Femur (tissue), 1 donor: ENCODE measurements around the gene TLX3.

Source experiments
- DNase-seq: peaks from one replicate; pipeline ENCODE4 v3.0.0-alpha.2; 2017

TLX3 gene

DNA sequence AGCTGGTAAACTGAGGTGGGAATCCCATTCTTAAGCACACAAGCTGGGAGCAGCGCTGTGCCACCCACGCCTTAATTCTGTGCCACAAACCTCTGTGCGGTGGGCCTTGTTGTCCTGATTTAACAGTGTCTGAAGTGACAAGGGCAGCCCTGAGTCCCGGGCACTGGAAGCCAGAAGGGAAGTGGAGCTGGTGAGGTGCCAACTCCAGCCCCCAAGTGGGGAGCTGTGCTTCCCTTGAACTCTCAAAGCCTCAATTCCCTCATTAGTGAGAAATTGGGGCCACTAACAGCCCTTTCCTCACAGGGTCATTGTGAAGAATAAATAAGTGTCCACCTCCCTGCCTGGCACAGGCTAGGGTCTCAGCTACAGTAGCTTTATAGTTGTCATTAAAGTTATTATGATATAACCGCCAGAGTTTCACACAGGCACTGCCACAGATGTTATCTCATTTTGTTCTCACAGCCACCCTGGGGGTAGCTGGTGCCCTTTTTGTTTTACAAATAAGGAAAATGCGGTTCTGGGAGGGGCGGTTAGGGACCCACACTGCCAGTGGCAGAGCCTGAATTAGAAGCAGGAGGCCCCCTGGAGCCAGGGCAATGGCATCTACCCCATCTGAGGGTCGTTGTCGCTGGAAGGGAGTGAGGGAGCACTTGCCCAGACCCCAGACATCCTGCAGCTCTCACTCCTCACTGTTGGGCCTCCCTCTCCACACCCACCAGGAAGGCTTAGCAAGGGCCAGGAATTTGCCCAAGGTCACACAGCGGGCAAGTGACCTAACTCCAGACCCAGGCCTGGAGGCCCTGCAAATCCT, 2.1 kb upstream of the TLX3 start:
- DNase-seq = no peak

DNA sequence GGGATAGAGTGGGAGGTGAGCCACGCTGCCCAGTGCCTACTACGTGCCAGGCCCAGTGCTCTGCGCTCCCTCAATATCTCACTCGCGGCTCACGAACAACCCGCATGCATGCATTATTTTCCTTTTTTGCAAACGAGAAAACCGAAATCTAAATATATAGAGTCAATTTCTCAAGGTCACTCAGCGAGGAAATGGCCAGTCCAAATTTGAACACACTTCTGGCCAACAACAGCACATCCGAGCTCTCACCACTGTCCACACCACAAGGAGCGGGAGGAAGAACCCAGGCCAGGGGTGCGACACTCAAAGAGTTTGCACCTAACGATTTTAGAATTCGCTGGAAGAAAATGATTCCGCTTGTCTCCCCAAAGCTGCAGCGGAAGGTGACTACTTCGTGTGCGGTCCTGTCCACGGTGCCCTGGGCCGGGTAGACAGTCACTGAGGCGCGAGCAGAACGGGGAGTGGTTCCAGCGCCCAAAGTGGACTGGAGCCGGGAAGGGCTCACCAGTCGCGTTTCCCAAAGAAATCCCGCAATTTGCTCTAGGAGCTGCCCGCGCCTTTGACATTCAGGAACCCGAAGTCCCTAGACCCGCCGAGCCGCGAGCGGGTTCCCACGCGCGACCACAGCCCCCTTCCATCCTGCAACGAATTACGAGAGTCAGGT, 1.1 kb upstream of the TLX3 start:
- DNase-seq = no peak

DNA sequence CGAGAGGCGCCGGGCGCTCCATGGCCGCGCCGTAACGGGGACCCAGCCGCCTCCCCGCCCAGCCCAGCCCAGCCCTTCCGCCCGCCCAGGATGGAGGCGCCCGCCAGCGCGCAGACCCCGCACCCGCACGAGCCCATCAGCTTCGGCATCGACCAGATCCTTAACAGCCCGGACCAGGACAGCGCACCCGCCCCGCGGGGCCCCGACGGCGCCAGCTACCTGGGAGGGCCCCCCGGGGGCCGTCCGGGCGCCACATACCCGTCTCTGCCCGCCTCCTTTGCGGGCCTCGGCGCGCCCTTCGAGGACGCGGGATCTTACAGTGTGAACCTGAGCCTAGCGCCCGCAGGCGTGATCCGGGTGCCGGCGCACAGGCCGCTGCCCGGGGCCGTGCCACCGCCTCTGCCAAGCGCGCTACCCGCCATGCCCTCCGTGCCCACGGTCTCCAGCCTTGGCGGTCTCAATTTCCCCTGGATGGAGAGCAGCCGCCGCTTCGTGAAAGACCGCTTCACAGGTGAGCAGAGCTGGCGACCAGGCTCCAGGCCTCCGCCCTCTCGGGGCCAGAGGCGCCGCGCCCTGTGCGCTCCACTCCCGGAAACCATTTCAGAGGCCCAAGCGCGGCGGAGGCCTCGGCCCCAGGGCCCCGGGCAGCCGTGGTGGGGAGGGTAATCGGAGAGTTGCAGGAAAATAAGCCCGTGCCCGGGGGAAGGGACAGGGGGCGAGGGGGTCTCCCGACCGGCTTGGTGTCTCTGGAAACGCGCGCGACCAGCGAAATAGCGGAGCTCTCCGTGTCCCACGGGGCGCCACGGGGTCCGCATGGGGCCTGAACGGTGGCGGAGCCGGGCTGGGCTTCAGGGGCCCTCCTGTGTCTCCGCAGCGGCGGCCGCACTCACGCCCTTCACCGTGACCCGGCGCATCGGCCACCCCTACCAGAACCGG, 496 bp downstream of the TLX3 start:
- no peak for DNase-seq

GRCh38 chr5:171310212-171310818, 1.3 kb downstream of the TLX3 start:
- DNase-seq = no peak

DNA sequence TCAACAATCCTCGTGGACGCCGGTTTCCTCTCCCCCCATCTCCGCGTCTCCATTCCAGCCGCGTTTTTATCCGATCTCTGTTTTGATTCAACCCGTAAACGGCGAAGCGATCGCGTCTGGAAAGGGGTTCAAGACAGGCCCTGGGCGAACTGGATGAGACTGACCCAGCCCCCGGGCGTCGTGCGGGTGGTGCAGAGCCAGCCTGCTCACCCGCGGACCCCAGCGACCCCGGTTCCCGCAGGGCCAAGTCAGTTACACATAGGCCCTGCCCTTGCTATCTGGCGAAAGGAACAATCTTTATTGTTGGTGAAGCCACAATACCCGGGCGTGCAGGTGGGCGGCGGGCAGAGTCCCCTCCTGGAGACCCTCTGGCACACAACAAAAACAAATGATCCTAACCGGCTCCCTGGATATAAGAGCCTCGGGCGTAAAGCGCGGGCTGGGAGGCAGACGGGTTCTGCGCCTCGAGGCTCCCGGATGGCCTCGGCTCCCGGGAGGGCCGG, 1.8 kb downstream of the TLX3 start:
- no peak for DNase-seq

- peak; percentile 72 for DNase-seq
Measured at GRCh38 chr5:171311322-171312077, 2.5 kb downstream of the TLX3 start.

- DNase-seq = no peak
Measured at GRCh38 chr5:171312129-171312974, 3.3 kb downstream of the TLX3 start.

DNA sequence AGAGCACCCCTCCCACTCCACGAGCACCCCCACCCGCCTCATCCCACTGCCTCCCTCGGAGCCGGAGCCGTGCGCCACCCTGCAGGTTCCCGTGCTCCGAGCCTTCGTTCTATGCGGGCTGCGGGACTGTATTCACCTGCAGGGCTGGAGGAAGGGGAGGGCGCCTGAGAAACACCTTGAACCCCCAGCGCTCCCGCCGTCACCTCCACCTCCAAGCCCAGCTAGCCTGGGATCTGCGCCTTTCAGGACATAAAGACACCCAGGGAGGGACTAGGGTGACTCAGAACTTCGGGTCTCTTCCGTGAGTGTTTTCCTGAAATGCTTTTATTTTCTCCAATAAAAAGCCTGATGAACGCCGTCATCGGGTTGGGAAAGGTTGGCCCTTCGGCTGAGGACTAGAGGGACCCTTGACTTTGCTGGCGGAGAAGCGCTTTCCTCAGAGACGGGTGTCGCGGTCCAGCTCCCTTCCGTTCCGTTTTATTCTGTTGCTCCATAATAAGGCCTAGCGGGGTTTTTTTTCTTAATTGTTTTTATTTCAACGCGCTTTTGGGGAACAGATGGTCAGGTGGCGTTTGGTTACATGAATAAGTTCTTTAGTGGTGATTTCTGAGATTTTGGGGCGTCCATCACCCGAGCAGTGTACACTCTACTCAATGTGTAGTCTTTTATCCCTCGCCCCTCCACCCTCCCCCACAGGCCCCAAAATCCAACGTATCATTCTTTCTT, 4.6 kb downstream of the TLX3 start:
- no peak for DNase-seq

DNA sequence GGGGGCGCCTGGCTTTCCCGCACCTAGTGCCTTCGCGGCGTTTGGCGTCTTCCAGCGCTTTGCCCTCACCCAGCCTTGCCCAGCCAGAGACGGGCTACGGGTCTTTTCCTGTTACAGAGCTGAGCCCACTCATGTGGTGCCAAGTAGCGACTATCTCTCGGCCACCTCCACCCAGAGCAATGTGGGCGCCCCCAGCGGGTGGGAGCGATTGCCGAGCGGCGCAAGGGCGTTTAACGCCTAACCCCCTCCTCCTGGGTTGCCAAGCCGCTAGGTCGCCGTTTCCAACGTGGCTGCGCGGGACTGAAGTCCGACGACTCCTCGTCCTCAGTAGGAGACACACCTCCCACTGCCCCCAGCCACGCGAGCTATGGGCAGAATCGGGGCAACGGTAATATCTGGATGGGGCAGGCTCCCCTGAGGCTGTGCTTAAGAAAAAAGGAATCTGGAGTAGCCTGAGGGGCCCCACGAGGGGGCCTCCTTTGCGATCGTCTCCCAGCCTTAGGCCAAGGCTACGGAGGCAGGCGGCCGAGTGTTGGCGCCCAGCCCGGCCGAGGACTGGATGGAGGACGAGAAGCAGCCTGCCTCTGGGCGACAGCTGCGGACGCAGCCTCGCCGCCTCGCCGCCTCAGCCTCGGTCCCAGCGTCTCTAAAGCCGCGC, 5.8 kb downstream of the TLX3 start:
- peak; percentile 76 for DNase-seq

- peak; percentile 35 for DNase-seq
Measured at GRCh38 chr5:171315386-171315891, 6.4 kb downstream of the TLX3 start.

GRCh38 chr5:171315925-171316257, 6.8 kb downstream of the TLX3 start:
- DNase-seq = no peak

- no peak for DNase-seq
Measured at GRCh38 chr5:171316258-171317121, 7.4 kb downstream of the TLX3 start.

- no peak for DNase-seq
Measured at GRCh38 chr5:171317230-171317629, 8.2 kb downstream of the TLX3 start.

DNA sequence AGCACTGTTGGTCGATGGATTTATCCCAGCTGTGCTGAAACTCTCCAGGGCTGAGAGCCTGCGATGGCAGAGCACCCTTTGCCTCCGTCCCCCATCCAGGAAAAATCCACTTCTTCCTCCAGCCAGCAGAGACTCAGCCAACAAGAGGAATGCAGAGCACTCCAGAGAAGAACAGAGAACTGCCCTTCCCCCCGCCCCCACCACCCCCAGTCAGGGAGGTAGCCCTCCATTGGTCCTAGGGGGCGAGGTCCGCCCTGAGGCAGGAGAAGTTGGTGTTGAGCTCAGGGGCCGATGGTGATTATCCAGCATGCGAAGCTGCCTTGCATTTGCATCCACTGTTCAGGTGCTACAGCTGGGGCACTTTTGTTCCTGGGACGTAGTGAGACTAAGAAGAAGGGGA, 9.0 kb downstream of the TLX3 start:
- DNase-seq = no peak

DNA sequence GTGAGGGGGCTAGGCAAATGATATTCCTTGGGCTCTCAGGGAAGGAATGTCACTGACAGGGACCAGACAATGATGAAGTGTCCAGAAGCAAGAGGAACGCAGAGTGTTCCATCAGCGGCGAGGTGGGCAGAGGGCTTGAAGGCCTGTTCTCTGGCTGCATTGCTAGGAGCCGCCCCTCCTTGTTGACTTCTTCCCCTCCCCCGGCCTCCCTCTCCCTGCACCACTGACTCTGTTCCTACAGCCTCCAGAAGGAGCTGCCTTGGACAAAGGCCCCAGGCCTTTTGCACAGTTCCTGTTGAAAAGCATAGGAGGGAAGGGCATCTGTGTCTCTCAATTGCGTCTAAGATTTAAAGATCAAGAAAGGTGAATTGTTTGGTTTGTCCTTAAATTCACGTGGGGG, 12.4 kb downstream of the TLX3 start:
- DNase-seq = no peak

- no peak for DNase-seq
Measured at GRCh38 chr5:171322527-171322926, 13.5 kb downstream of the TLX3 start.

DNA sequence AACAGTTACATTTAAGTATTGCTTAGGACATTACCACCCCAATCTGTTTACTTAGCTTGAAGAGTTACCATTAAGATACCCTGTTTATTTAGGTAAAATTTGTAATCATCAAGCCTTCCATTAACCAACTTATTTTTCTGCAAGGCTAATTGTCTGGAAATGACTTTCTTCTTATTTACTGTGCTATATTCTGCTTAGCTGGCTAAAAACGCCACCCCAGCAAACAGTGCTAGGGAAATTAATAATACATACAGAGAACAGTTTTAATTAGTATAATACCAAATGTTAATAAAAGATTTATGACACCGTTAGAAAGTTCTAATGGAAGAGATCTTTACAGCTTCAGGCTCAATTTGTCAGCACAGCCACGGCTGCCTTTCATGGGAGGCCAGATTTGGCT, 14.0 kb downstream of the TLX3 start:
- DNase-seq = no peak

GRCh38 chr5:171323806-171324632, 15.0 kb downstream of the TLX3 start:
- no peak for DNase-seq
